ENCODE results near the gene GPC1. TPM values are rescaled to one million over a fixed set of nuclear protein-coding genes. Genes with fewer than 3 reads are reported as not detected.

The GPC1 gene
- total and polyA plus RNA-seq, 12 donors = 104 to 287 (median 181) TPM

GRCh38 chr2:240426845-240427721 is 8.4 kb upstream of the GPC1 start:
- peaks cover 0 to 6% (median 0%) of the 10 kb centered on the region in 7 donors for H3K27me3 ChIP-seq
- WGBS, 2 donors = 68 to 70% methylated on average over 21 of the region's 21 CpGs
- H3K4me1 ChIP-seq = no peaks in the 10 kb centered on the region
- H3K4me3 ChIP-seq = no peak overlapping the region
- H3K9me3 ChIP-seq = peaks cover 0 to 15% (median 0%) of the 10 kb centered on the region in 11 donors
- no peak for TF ChIP-seq CTCF (IDR thresholded peaks at IDR 0.05)
- intact Hi-C loops (cut with DNase I) = loop anchor here in 1 of 10 donors (10.0 kb wide), 1 partner anchor 72 kb away; no protein-coding TSS in a partner anchor
- no peak overlapping the region for H3K27ac ChIP-seq
- no peak for DNase-seq
- no peaks in the 10 kb centered on the region for H3K36me3 ChIP-seq
- no peak for ATAC-seq

GRCh38 chr2:240427729-240428128 is 7.7 kb upstream of the GPC1 start:
- intact Hi-C loops (cut with DNase I) = loop anchor here in 1 of 10 donors (10.0 kb wide), 1 partner anchor 73 kb away; no protein-coding TSS in a partner anchor
- no peak overlapping the region for H3K27ac ChIP-seq
- peaks cover 0 to 8% (median 0%) of the 10 kb centered on the region in 11 donors for H3K9me3 ChIP-seq
- no peaks in the 10 kb centered on the region for H3K4me1 ChIP-seq
- peaks cover 0 to 6% (median 0%) of the 10 kb centered on the region in 7 donors for H3K27me3 ChIP-seq
- no peak for DNase-seq
- H3K4me3 ChIP-seq = no peak overlapping the region
- TF ChIP-seq CTCF (IDR thresholded peaks at IDR 0.05) = no peak
- ATAC-seq = no peak
- H3K36me3 ChIP-seq = no peaks in the 10 kb centered on the region
- WGBS, 2 donors = 81 to 88% methylated on average over 6 of the region's 6 CpGs

GRCh38 chr2:240428245-240428644 is 7.2 kb upstream of the GPC1 start:
- no peak overlapping the region for H3K4me3 ChIP-seq
- H3K9me3 ChIP-seq = peaks cover 0 to 6% (median 0%) of the 10 kb centered on the region in 11 donors
- H3K4me1 ChIP-seq = no peaks in the 10 kb centered on the region
- no peak overlapping the region for H3K27ac ChIP-seq
- H3K27me3 ChIP-seq = peaks cover 0 to 6% (median 0%) of the 10 kb centered on the region in 7 donors
- no peaks in the 10 kb centered on the region for H3K36me3 ChIP-seq
- ATAC-seq (no peak), DNase-seq (no peak)
- intact Hi-C loops (cut with DNase I) = loop anchor here in 1 of 10 donors (10.0 kb wide), 1 partner anchor 73 kb away; no protein-coding TSS in a partner anchor
- WGBS, 2 donors = 80 to 84% methylated on average over 5 of the region's 5 CpGs
- TF ChIP-seq CTCF (IDR thresholded peaks at IDR 0.05) = no peak

- intact Hi-C loops (cut with DNase I) = loop anchor here in 1 of 10 donors (10.0 kb wide), 1 partner anchor 75 kb away; no protein-coding TSS in a partner anchor
- Histone ChIP-seq H3K27me3 (peaks cover 0 to 18% (median 3%) of the 10 kb centered on the region in 7 donors), H3K4me3 (no peak overlapping the region), H3K36me3 (no peaks in the 10 kb centered on the region), H3K4me1 (peaks cover 0 to 5% (median 3%) of the 10 kb centered on the region in 9 donors), H3K27ac (no peak overlapping the region), H3K9me3 (peaks cover 0 to 6% (median 0%) of the 10 kb centered on the region in 11 donors)
- DNase-seq (no peak), ATAC-seq (no peak)
- WGBS, 2 donors = 81 to 84% methylated on average over 10 of the region's 10 CpGs
- TF ChIP-seq CTCF (IDR thresholded peaks at IDR 0.05) = no peak
Measured at GRCh38 chr2:240429341-240429871, 6.1 kb upstream of the GPC1 start.

All from heart right ventricle (tissue), 16 donors.